Fibroblast of upper back skin (primary cell): ENCODE data around the gene CRISPLD2.
"Not testable (repeated sequence)": the region's sequence is repeated elsewhere in the genome, so short reads cannot be mapped to it uniquely, and the experiment has no call there.

Source experiments
- DNase-seq: peaks from one replicate; pipeline ENCODE4 v3.0.0-alpha.2; 2013

Gene CRISPLD2

GRCh38 chr16:84863481-84863814 lies 43.7 kb downstream of the CRISPLD2 start:
- no peak for DNase-seq

DNA sequence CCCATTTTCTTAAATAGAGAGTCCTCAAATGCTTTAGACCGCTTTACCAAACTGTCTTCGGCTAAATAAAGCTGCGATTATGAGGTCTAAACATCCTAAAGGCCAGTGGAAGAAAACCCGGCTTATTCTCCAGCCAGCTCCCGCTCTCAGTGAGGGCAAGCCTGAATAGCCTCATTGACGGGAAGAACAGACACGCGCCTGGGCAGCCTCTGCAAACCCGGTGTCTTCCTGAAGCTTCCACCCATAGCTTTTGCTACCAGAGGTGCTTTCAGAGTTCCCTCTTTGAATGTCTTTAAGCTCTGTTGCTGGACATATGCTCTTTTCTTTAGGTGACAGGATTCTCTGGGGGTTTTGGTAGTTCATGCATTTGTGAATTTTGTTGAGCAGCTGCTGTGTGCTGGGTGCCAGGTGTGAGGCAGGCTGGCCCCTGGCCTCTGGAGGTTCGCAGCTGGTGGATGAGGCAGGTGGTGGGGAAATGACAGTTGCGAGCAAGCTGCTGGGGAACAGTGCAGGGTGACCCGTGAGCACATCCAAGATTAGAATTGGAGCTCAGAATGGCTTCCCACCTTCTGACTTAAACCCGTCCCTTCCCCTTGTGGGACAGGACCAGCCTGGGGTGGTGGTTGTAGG lies 44.7 kb downstream of the CRISPLD2 start:
- no peak for DNase-seq

DNA sequence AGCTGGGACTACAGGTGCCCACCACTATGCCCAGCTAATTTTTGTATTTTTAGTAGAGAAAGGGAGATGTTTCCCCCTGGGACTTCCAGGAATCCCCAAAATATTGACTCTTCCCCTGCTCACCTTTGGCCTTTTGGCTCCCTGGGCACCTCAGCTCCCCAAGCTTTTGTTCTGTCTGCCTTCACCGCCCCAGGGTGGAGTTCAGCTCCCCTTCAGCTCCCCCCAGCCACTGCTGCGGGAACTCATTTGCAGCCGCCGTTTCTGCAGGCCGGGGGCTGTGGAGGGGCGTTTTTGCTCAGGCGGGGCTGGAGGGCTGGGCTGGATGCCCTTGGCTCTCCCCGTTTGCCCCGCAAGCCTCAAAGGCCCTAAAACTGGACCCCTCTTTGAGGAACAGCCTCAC lies 47.9 kb downstream of the CRISPLD2 start:
- no peak for DNase-seq

DNA sequence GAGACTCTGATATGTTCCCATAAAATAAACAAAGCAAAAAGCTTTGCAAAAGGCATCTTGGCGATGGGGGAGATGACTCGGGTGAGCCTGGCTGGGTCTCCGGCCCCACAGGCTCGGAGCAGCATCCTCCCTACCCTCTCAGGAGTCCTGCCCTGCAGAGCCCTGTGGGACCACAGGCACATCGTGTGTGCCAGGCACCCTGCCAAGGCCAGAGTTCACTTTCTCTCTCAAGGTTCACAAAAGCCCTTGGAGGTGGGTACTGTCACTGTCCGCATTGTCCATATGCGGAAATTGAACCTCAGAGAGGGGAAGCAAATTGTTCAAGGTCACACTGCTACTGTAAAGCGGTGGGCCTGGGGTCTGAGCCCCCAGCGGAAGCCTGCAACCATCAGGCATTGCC lies 48.5 kb downstream of the CRISPLD2 start:
- no peak for DNase-seq

- no peak for DNase-seq
Observed at GRCh38 chr16:84868829-84869472, 49.2 kb downstream of the CRISPLD2 start.

DNA sequence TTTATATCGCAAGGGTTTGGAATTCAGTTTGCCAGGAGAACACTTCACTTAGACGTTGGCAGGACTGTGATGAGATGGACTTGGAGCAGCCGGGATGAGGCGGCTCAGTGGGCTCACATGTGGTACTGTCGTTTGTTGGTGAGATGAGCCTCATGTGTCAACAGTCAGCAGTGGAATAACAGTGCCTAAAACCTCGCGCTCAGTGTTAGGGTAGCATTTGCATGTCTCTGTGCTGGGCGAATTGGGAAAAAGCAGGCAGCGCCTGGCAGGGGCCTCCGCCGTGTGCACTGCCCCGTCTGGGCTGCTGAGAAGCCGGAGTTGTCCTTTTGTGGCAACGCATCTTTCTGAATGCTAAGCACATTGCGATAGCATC lies 49.7 kb downstream of the CRISPLD2 start:
- no peak for DNase-seq

DNA sequence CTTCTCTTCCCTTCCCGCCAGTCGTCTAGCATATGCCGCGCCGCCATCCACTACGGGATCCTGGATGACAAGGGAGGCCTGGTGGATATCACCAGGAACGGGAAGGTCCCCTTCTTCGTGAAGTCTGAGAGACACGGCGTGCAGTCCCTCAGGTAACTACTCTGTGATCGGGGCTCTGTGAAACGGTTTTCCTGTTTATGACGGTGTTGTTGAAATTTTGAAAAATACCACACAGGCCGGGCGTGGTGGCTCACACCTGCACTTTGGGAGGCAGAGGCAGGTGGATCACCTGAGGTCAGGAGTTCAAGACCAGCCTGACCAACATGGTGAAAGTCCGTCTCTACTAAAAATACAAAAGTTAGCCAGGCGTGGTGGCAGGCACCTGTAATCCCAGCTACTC lies 53.2 kb downstream of the CRISPLD2 start:
- not testable (repeated sequence) for DNase-seq

DNA sequence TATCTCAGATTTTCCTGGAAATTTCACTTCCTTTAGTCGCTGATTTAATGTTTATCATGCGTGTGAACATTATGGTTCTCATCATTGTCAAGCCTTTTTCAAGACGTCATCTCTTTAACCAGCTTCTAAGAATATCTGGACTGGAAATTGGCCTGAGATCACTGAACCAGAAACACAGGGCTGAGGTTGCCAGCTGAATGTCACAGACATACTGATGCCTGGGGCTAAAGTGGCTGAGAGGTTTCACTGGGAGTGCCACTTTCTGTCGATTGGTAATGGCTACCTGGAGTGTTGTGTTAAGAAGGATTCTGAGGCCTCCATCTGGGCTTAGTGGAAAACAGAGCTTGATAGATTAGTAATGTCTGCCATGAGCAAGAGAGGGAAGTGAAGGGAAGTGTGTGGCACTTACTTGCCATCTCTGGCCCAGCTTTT lies 54.2 kb downstream of the CRISPLD2 start:
- no peak for DNase-seq

- DNase-seq: no peak
Observed at GRCh38 chr16:84874553-84874952, 54.8 kb downstream of the CRISPLD2 start.

GRCh38 chr16:84874983-84875382 lies 55.2 kb downstream of the CRISPLD2 start:
- no peak for DNase-seq

DNA sequence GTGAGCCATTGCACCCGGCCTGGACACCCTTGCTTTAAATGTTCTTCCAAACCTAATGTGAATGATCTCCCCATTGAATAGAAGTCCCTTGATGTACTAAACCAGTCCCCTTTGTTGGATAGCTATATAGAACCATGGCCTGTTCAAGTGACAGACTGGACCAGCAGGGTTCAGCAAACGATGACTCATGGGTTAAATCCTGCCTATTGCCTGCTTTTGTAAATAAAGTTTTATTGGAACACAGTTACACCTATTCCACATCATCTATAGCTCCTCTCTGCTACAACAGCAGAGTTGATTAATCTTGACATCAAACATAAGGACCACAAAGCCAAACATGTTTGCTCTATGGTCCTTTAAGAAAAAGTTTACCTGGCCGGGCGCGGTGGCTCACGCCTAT lies 56.1 kb downstream of the CRISPLD2 start:
- DNase-seq: no peak

- DNase-seq: no peak
Observed at GRCh38 chr16:84876873-84877606, 57.3 kb downstream of the CRISPLD2 start.

DNA sequence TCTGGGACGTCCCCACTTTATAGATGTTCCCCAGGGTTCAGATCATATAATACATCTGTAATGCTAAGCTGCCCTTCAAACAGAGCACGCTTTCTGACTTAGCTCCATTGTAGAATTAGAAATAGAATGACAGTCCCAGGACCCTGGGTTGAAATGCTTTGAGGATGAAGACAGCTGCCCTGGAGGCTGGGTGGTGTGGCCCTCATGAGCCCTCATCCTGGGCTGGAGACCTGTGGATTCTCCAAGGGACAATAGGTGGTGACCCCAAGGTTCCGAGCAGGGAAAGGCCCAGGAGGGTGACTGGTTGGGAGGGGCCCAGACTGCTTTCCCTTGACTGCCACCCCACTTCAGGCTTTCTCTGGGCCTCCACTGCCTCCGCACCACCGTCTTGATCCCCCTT lies 59.0 kb downstream of the CRISPLD2 start:
- no peak for DNase-seq

DNA sequence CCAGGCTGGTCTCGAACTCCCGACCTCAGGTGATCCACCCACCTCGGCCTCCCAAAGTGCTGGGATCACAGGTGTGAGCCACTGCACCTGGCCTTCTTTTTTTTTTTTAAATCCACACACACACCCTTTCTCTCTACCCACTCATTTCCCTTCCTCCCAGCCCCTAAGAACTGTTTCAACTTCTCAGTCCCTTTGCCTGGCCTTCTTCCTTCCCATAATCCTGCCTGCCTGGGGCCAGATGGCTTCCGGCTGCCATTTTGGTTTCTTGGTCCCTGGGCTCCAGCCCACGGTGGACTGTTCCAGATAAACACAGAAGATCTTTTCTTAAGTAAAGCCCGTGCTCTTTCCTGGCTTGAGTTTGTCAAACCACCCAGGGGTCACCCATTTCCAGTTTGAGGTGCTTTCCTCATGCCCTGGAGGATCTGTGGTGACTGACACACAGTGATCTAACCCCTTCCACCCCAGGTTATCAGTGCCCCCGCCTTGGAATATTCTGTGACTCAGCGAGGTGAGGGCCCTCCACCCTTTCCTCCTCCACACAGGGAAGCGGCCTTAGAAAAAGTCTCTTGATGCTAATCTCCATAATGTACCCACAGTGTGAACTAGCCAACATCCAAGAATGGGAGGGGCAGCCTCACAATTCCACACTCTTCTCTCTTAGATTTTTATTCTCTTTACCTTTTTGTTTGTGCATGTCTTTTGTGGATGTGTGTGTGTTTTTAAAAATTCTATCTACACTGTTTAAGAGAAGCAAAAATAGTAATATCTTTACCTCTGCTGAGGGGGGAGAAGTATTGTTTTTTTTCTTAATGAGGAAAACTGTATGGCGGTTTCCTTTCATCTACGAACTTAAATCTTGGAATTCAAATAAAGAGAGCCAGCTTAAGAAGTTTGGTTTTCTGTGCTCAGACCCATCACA lies 60.0 kb downstream of the CRISPLD2 start:
- no peak for DNase-seq

- peak; percentile 95 for DNase-seq
Observed at GRCh38 chr16:84881702-84882521, 62.1 kb downstream of the CRISPLD2 start.

DNA sequence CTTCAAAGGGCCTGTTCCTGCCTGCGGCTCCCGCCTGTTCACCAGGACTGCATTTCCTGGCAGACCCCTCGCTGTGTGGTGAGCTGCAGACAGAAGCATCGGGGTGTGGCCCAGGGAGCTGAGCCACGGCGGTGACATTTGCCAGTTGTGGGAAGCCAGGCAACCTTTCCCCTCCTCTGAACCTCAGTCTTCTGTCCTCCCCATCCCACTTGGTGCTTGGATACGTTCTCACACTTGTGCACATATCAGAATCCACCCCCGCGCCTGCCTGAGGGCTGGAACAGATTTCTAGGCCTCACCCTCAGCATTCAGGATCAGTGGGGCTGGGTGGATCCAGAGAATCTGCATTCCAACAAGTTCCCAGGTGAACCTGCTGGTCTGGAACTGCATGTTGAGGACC lies 63.5 kb downstream of the CRISPLD2 start:
- DNase-seq: peak; percentile 31

GRCh38 chr16:84884246-84884595 lies 64.4 kb downstream of the CRISPLD2 start:
- no peak for DNase-seq

GRCh38 chr16:84884596-84885341 lies 65.0 kb downstream of the CRISPLD2 start:
- DNase-seq: no peak

GRCh38 chr16:84885342-84885910 lies 65.6 kb downstream of the CRISPLD2 start:
- DNase-seq: no peak

- no peak for DNase-seq
Observed at GRCh38 chr16:84886497-84887090, 66.8 kb downstream of the CRISPLD2 start.

DNA sequence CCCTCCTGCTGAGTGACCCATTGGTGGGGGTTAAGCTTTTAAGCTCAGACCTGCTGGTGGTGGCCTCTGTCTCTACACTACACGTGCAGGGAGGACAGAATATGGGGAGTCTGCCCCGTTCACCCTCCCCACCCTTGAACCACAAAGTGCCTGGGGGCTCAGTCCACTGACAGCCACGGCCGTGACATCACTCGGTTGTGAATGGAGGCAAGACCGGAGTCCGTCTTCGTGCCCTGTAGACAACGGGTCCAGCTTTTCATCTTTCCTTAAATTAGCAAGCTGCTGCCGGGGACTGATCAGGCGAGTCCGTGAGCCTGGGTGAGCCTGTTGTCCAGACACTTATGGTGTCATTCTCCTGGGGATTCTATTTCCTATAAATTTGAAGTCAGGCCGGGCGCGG lies 67.4 kb downstream of the CRISPLD2 start:
- no peak for DNase-seq
